HCT116 (cell line): Measurements from ENCODE around the gene CHST15. TPM values are rescaled to one million over a fixed set of nuclear protein-coding genes. Genes with fewer than 3 reads are reported as not detected.

ENCODE experiments used
- ATAC-seq: fragments of 200-7000 bp; cut with Tn5 transposase; 2 replicates; pipeline ENCODE4 v1.9.1; 2020; ENCODE audit warnings: mild to moderate bottlenecking, moderate library complexity
- BruUV-seq: library from RNA; stranded (reverse); fragments of 400-500 nt; replicated peaks from 2 replicates; lab custom pipeline; 2021; lab: Mats Ljungman, UMichigan
- CTCF ChIA-PET: fragments of 300-600 bp; sonication (Branson Sonifier 250); formaldehyde crosslinking; loops from one replicate; lab custom pipeline; 2021; ENCODE audit warnings: antibody characterized with exemption; lab: Charles Lee
- POLR2A ChIA-PET: fragments of 300-600, 350-600 bp; sonication (Branson Sonifier 250); formaldehyde crosslinking; loops from one replicate; lab custom pipeline; 2021; ENCODE audit warnings: antibody characterized with exemption; lab: Charles Lee
- RAD21 ChIA-PET, 2 experiments: fragments of 300-600 bp; sonication (Branson Sonifier 250); formaldehyde crosslinking; loops; one replicate each; lab custom pipeline; 2023; ENCODE audit warnings: low total read pairs in 2 of 2; ENCODE audit not compliant: uncharacterized antibody in 2 of 2, unreplicated experiment in 2 of 2, low non-redundant PET in 1 of 2; lab: Charles Lee
- DNase-seq: peaks from one replicate; pipeline ENCODE4 v3.0.0-alpha.2; 2010; ENCODE audit warnings: low read depth, low spot score
- H2AFZ ChIP-seq: fragments of 200-600 bp; shearing (Covaris generic), sonication (generic); 2 replicates; pipeline ENCODE4 v1.6.1; 2017; ENCODE audit warnings: low read depth, mixed run types, mixed read lengths, antibody characterized with exemption, low read length; ENCODE audit not compliant: poor library complexity, severe bottlenecking
- H3K27ac ChIP-seq: 2 replicates; pipeline ENCODE4 v1.5.1; 2012; ENCODE audit warnings: low read depth, low read length
- H3K27me3 ChIP-seq: fragments of 200-600 bp; sonication (generic); 2 replicates; pipeline ENCODE4 v1.6.1; 2016; ENCODE audit warnings: mixed run types, low read length, mixed read lengths; ENCODE audit not compliant: insufficient read depth
- H3K36me3 ChIP-seq, 2 experiments: fragments of 200-500 bp in 1 of 2; fragments of 200-600 bp in 1 of 2; sonication (Bioruptor generic) in 1 of 2; sonication (generic) in 1 of 2; 2 replicates each; pipeline versions ENCODE4 v1.5.1 to v1.6.1; 2014 to 2016; ENCODE audit warnings: low read length in 2 of 2, inconsistent platforms in 1 of 2, mixed read lengths in 1 of 2, mixed run types in 1 of 2; ENCODE audit not compliant: insufficient read depth in 2 of 2, control insufficient read depth in 1 of 2
- H3K4me1 ChIP-seq, 2 experiments: fragments of 200-600 bp in 1 of 2; sonication (generic) in 1 of 2; 2 replicates each; pipeline versions ENCODE4 v1.5.1 to v1.6.1; 2012 to 2017; ENCODE audit warnings: low read length in 2 of 2, inconsistent platforms in 1 of 2, mild to moderate bottlenecking in 1 of 2, mixed read lengths in 1 of 2, mixed run types in 1 of 2, moderate library complexity in 1 of 2; ENCODE audit not compliant: insufficient read depth in 2 of 2, control insufficient read depth in 1 of 2
- H3K4me2 ChIP-seq: fragments of 200-600 bp; sonication (generic); 2 replicates; pipeline ENCODE4 v1.6.1; 2017; ENCODE audit warnings: mixed run types, low read length, mixed read lengths
- H3K4me3 ChIP-seq, 2 experiments: fragments of 200-600 bp in 1 of 2; sonication (generic) in 1 of 2; replicated peaks in 1 of 2; 2 replicates each; pipeline ENCODE4 v1.5.1; 2011 to 2016; ENCODE audit warnings: low read length in 2 of 2, control low read depth in 1 of 2, low read depth in 1 of 2, mild to moderate bottlenecking in 1 of 2, mixed read lengths in 1 of 2, mixed run types in 1 of 2
- H3K79me2 ChIP-seq: fragments of 200-600 bp; sonication (generic); 2 replicates; pipeline ENCODE4 v1.6.1; 2017; ENCODE audit warnings: mild to moderate bottlenecking, mixed run types, low read length, moderate library complexity, mixed read lengths; ENCODE audit not compliant: insufficient read depth
- H3K9ac ChIP-seq: fragments of 200-600 bp; sonication (generic); 2 replicates; pipeline ENCODE4 v1.6.1; 2016; ENCODE audit warnings: low read length, mixed read lengths
- H3K9me2 ChIP-seq: fragments of 200-600 bp; sonication (generic), shearing (Covaris generic); 2 replicates; pipeline ENCODE4 v1.6.1; 2017; ENCODE audit warnings: mixed run types, mild to moderate bottlenecking, moderate library complexity; ENCODE audit not compliant: insufficient read depth
- H3K9me3 ChIP-seq, 2 experiments: fragments of 200-500 bp in 1 of 2; fragments of 200-600 bp in 1 of 2; sonication (Bioruptor generic) in 1 of 2; sonication (generic) in 1 of 2; 2 replicates each; pipeline ENCODE4 v1.6.1; 2014 to 2017; ENCODE audit warnings: low read length in 2 of 2, mixed read lengths in 2 of 2, inconsistent platforms in 1 of 2, low read depth in 1 of 2, mild to moderate bottlenecking in 1 of 2, mixed run types in 1 of 2, moderate library complexity in 1 of 2; ENCODE audit not compliant: control insufficient read depth in 1 of 2, insufficient read depth in 1 of 2
- H4K20me1 ChIP-seq: fragments of 200-600 bp; sonication (generic), shearing (Covaris generic); 2 replicates; pipeline ENCODE4 v1.6.1; 2017; ENCODE audit warnings: mixed run types, mild to moderate bottlenecking, moderate library complexity; ENCODE audit not compliant: insufficient read depth
- CBX3 ChIP-seq: IDR thresholded peaks from 2 replicates; pipeline ENCODE4 v1.6.1; 2012; ENCODE audit warnings: low read depth
- CEBPB ChIP-seq: IDR thresholded peaks from 2 replicates; pipeline ENCODE4 v1.6.1; 2012; ENCODE audit warnings: low read depth
- EGR1 ChIP-seq: IDR thresholded peaks from 2 replicates; pipeline ENCODE4 v1.6.1; 2012; ENCODE audit warnings: low read depth
- ELF1 ChIP-seq: IDR thresholded peaks from 2 replicates; pipeline ENCODE4 v1.6.1; 2012; ENCODE audit warnings: low read depth, borderline replicate concordance
- EZH2 ChIP-seq: fragments of 200-600 bp; sonication (generic); IDR thresholded peaks from 2 replicates; pipeline ENCODE4 v1.6.1; 2017; ENCODE audit warnings: antibody characterized with exemption, mixed run types
- EZH2phosphoT487 ChIP-seq: fragments of 200-600 bp; IDR thresholded peaks from 2 replicates; pipeline ENCODE4 v1.6.1; 2018; ENCODE audit warnings: antibody characterized with exemption, borderline replicate concordance
- JUND ChIP-seq: IDR thresholded peaks from 2 replicates; pipeline ENCODE4 v1.6.1; 2012
- POLR2A ChIP-seq: IDR thresholded peaks from 2 replicates; pipeline ENCODE4 v1.7.0; 2011; ENCODE audit warnings: borderline replicate concordance; ENCODE audit not compliant: insufficient read depth, insufficient read length; ENCODE audit errors: extremely low read depth
- POLR2AphosphoS5 ChIP-seq: IDR thresholded peaks from 2 replicates; pipeline ENCODE4 v1.6.1; 2011; ENCODE audit warnings: mild to moderate bottlenecking, low read depth, low read length, moderate library complexity
- SIN3A ChIP-seq: IDR thresholded peaks from 2 replicates; pipeline ENCODE4 v1.6.1; 2012; ENCODE audit warnings: low read depth
- TCF7L2 ChIP-seq: IDR thresholded peaks from 2 replicates; pipeline ENCODE4 v1.7.0; 2011; ENCODE audit warnings: borderline replicate concordance, inconsistent platforms; ENCODE audit not compliant: insufficient read depth, insufficient read length; ENCODE audit errors: extremely low read depth
- YY1 ChIP-seq: IDR thresholded peaks from 2 replicates; pipeline ENCODE4 v1.6.1; 2011; ENCODE audit warnings: low read length, low read depth, moderate library complexity, mild to moderate bottlenecking; ENCODE audit not compliant: insufficient replicate concordance; ENCODE audit errors: extremely low read depth
- ZBTB33 ChIP-seq: IDR thresholded peaks from 2 replicates; pipeline ENCODE4 v1.6.1; 2011; ENCODE audit warnings: mild to moderate bottlenecking, low read length, moderate library complexity; ENCODE audit not compliant: insufficient replicate concordance; ENCODE audit errors: extremely low read depth
- ZNF274 ChIP-seq: fragments of 200-500 bp; sonication (Bioruptor generic); IDR thresholded peaks from 2 replicates; pipeline ENCODE4 v1.6.1; 2014; ENCODE audit warnings: mild to moderate bottlenecking, low read depth, low read length, inconsistent platforms
- intact Hi-C: fragments of 100-400 bp; cut with micrococcal nuclease; formaldehyde crosslinking; loops from 2 replicates; pipeline ENCODE4 v1.10.0; 2022
- total RNA-seq: library from RNA; stranded (reverse); gene quantifications from one replicate; pipeline ENCODE4 v1.2.1, GENCODE V29; 2021; ENCODE audit not compliant: unreplicated experiment
- TF ChIP-seq, protein P1 (sequence below): IDR thresholded peaks from 2 replicates; pipeline ENCODE4 v1.6.1; 2012; ENCODE audit warnings: low read depth
- TF ChIP-seq, protein P2 (sequence below), 3 experiments: fragments of 200-600 bp in 1 of 3; sonication (generic) in 1 of 3; IDR thresholded peaks in 2 of 3; conservative IDR thresholded peaks in 1 of 3; 2 replicates each; pipeline ENCODE4 v1.5.1; 2012 to 2017; ENCODE audit warnings: low read depth in 2 of 3, low read length in 2 of 3, antibody characterized with exemption in 1 of 3, borderline replicate concordance in 1 of 3, control low read depth in 1 of 3, mild to moderate bottlenecking in 1 of 3, mixed read lengths in 1 of 3, mixed run types in 1 of 3, moderate library complexity in 1 of 3; ENCODE audit not compliant: insufficient read depth in 1 of 3
- TF ChIP-seq, protein P3 (sequence below): IDR thresholded peaks from 2 replicates; pipeline ENCODE4 v1.6.1; 2012

CHST15 gene
- total RNA-seq, 1 experiment from 2014 or later: 47.2 TPM

DNA sequence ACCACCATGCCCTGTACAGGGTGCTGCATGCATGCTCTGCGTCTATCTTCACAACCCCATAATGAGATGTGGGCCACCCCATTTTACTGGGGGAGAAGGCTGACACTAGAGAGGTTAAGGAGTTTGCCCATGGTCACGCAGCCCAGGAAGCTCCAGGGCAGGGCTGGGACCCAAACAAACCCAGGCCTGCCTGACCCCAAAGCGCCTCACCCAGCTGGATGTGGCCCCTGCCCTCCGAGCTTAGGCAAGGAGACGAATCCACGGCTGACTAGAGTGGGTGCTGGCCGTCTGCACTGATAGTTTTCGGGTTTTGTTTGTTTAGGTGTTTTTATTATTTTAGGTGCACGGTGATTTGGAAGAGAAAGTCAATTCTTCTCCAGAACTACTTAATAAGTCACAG lies 65.7 kb downstream of the CHST15 start:
- peaks cover 0 to 12% of the 10 kb centered on the region in 2 experiments; a peak in 2 of 4 replicates for H3K4me1 ChIP-seq
- ChIA-PET CTCF (no interaction called here), POLR2A (no interaction called here), RAD21 (no interaction called here)
- H3K79me2 ChIP-seq: no peaks in the 10 kb centered on the region
- no peaks in the 10 kb centered on the region for H4K20me1 ChIP-seq
- ATAC-seq: no peak
- H3K4me2 ChIP-seq: no peak overlapping the region
- no peak overlapping the region for H2AFZ ChIP-seq
- H3K27me3 ChIP-seq: no peaks in the 10 kb centered on the region
- H3K4me3 ChIP-seq: no peak overlapping the region
- intact Hi-C loops: no loop called here
- TF ChIP-seq EGR1: no peak
- no peak for TF ChIP-seq EZH2phosphoT487
- no peak for TF ChIP-seq POLR2AphosphoS5
- TF ChIP-seq ZBTB33: no peak
- TF ChIP-seq ZNF274: no peak
- TF ChIP-seq, protein P1, sequence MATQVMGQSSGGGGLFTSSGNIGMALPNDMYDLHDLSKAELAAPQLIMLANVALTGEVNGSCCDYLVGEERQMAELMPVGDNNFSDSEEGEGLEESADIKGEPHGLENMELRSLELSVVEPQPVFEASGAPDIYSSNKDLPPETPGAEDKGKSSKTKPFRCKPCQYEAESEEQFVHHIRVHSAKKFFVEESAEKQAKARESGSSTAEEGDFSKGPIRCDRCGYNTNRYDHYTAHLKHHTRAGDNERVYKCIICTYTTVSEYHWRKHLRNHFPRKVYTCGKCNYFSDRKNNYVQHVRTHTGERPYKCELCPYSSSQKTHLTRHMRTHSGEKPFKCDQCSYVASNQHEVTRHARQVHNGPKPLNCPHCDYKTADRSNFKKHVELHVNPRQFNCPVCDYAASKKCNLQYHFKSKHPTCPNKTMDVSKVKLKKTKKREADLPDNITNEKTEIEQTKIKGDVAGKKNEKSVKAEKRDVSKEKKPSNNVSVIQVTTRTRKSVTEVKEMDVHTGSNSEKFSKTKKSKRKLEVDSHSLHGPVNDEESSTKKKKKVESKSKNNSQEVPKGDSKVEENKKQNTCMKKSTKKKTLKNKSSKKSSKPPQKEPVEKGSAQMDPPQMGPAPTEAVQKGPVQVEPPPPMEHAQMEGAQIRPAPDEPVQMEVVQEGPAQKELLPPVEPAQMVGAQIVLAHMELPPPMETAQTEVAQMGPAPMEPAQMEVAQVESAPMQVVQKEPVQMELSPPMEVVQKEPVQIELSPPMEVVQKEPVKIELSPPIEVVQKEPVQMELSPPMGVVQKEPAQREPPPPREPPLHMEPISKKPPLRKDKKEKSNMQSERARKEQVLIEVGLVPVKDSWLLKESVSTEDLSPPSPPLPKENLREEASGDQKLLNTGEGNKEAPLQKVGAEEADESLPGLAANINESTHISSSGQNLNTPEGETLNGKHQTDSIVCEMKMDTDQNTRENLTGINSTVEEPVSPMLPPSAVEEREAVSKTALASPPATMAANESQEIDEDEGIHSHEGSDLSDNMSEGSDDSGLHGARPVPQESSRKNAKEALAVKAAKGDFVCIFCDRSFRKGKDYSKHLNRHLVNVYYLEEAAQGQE: no peak
- TF ChIP-seq YY1: no peak
- no peak for TF ChIP-seq POLR2A
- TF ChIP-seq TCF7L2: no peak
- TF ChIP-seq, protein P2, sequence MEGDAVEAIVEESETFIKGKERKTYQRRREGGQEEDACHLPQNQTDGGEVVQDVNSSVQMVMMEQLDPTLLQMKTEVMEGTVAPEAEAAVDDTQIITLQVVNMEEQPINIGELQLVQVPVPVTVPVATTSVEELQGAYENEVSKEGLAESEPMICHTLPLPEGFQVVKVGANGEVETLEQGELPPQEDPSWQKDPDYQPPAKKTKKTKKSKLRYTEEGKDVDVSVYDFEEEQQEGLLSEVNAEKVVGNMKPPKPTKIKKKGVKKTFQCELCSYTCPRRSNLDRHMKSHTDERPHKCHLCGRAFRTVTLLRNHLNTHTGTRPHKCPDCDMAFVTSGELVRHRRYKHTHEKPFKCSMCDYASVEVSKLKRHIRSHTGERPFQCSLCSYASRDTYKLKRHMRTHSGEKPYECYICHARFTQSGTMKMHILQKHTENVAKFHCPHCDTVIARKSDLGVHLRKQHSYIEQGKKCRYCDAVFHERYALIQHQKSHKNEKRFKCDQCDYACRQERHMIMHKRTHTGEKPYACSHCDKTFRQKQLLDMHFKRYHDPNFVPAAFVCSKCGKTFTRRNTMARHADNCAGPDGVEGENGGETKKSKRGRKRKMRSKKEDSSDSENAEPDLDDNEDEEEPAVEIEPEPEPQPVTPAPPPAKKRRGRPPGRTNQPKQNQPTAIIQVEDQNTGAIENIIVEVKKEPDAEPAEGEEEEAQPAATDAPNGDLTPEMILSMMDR (IDR thresholded peaks at IDR 0.05 in 2 of 3, conservative IDR thresholded peaks at IDR 0.05 in 1 of 3; ENCODE audit: borderline replicate concordance in 1 of 3, insufficient read depth in 1 of 3, low read depth in 2 of 3, low read length in 2 of 3): no peak
- TF ChIP-seq SIN3A: no peak
- no peak for TF ChIP-seq JUND
- TF ChIP-seq CEBPB: no peak
- TF ChIP-seq, protein P3, sequence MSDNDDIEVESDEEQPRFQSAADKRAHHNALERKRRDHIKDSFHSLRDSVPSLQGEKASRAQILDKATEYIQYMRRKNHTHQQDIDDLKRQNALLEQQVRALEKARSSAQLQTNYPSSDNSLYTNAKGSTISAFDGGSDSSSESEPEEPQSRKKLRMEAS: no peak
- no peak for TF ChIP-seq CBX3
- no peak for TF ChIP-seq ELF1
- no peak for TF ChIP-seq EZH2
- no peak overlapping the region for H3K27ac ChIP-seq
- no peaks in the 10 kb centered on the region for H3K9me2 ChIP-seq
- BruUV-seq: no TSS peak
- peaks cover 0 to 2% of the 10 kb centered on the region in 2 experiments; a peak in 2 of 4 replicates for H3K36me3 ChIP-seq
- no peak for DNase-seq
- no peaks in the 10 kb centered on the region for H3K9me3 ChIP-seq
- no peak overlapping the region for H3K9ac ChIP-seq
